Measurements from ENCODE around the gene IL4R. TPM values are rescaled to one million over a fixed set of nuclear protein-coding genes. Genes with fewer than 3 reads are reported as not detected.

IL4R gene
- 30.9 and 66.1 TPM in 2 replicates for total RNA-seq
- 38.1 and 69.1 TPM in 2 replicates for polyA plus RNA-seq

DNA sequence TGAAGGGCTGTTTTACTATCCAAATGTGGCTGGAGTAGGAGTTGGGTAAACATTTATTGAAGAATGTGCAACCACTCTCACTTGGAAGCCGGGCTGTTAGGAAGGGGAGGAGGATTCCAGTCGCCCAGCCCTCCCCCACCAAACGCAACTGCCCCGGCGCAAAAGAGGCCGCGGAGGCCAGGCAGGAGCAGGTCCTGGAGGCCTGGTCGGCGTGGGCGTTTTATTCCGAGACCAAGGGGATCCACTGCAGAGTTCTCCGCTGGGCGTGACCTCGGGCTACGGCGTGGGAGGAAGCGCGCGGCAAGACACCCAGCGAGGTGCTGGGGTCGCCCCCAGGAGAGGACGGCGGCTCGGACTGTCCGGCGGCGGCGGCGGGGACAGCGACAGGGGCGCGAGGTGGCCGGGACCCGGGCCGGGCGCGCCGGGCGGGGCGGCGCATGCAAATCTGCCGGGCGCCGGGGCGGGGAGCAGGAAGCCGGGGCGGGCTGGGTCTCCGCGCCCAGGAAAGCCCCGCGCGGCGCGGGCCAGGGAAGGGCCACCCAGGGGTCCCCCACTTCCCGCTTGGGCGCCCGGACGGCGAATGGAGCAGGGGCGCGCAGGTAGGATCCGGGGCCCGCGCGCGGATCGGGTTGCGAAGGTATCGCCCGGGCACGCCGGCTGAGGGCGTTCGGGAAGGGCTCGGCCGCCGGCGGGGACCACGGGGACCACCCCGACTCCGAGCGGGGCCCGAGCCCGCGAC is at the start of gene IL4R:
Gene IL4R (plus strand): TSS at position 553 of the 739 bp plus-strand sequence. CDS start 26,230 bp downstream, outside the sequence.
- peak; percentile 76 to 95 for DNase-seq (ENCODE audit: low read depth in 1 of 2, low spot score in 1 of 2)
- Histone ChIP-seq H3K4me1 (ENCODE audit: low read depth) (peaks cover 7% of the 10 kb centered on the region), H3K9me3 (ENCODE audit: low read depth) (no peaks in the 10 kb centered on the region), H3K27ac (peak within 1 kb of the TSS; percentile 63), H3K4me3 (peak within 1 kb of the TSS; percentile 86), H3K36me3 (no peaks in the 10 kb centered on the region), H3K27me3 (no peaks in the 10 kb centered on the region)
- TF ChIP-seq, protein P1, sequence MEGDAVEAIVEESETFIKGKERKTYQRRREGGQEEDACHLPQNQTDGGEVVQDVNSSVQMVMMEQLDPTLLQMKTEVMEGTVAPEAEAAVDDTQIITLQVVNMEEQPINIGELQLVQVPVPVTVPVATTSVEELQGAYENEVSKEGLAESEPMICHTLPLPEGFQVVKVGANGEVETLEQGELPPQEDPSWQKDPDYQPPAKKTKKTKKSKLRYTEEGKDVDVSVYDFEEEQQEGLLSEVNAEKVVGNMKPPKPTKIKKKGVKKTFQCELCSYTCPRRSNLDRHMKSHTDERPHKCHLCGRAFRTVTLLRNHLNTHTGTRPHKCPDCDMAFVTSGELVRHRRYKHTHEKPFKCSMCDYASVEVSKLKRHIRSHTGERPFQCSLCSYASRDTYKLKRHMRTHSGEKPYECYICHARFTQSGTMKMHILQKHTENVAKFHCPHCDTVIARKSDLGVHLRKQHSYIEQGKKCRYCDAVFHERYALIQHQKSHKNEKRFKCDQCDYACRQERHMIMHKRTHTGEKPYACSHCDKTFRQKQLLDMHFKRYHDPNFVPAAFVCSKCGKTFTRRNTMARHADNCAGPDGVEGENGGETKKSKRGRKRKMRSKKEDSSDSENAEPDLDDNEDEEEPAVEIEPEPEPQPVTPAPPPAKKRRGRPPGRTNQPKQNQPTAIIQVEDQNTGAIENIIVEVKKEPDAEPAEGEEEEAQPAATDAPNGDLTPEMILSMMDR (IDR thresholded peaks at IDR 0.05; ENCODE audit: low read depth, low read length) = no peak

DNA sequence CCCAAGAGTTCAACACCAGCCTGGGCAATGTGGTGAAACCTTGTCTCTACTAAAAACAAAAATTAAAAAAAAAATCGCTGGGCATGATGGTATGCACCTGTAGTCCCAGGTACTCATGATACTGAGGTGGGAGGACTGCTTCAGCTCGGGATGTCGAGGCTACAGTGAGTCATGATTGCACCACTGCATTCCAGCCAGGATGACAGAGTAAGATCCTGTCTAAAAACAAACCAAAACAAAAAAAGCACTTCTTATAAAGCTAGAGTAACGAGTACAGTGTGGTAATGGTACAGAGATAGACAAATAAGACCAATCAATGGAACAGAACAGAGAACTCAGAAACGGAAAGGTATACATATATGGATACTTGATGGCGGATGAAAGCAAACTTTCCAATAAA is 49.6 kb upstream of the IL4R start:
- no peak overlapping the region for H3K27ac ChIP-seq
- no peak overlapping the region for H3K4me3 ChIP-seq
- peak in 1 of 2 donors; percentile 79 for DNase-seq (ENCODE audit: low read depth in 1 of 2, low spot score in 1 of 2)
- H3K4me1 ChIP-seq (ENCODE audit: low read depth) = no peaks in the 10 kb centered on the region
- H3K9me3 ChIP-seq (ENCODE audit: low read depth) = no peaks in the 10 kb centered on the region
- H3K36me3 ChIP-seq = no peaks in the 10 kb centered on the region
- TF ChIP-seq, protein P1 (IDR thresholded peaks at IDR 0.05; ENCODE audit: low read depth, low read length) = no peak
- no peaks in the 10 kb centered on the region for H3K27me3 ChIP-seq

DNA sequence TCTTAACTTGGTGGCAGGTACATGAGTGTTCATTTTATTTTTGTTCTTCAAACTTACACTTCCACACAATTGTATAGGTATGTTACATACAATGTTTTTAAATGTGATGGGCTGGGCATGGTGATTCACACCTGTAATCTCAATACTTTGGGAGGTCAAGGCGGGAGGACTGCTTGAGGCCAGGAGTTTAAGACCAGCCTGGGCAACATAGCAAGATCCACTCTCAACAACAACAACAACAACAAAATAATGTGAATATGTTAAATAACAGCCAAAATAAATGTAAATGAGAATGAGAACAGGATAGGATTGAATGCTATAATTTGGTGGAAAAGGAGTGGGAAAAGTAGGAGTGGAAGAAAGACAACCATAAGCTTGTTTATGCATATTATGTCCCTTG is 47.8 kb upstream of the IL4R start:
- DNase-seq (ENCODE audit: low read depth in 1 of 2, low spot score in 1 of 2) = no peak
- no peaks in the 10 kb centered on the region for H3K9me3 ChIP-seq (ENCODE audit: low read depth)
- H3K4me1 ChIP-seq (ENCODE audit: low read depth) = no peaks in the 10 kb centered on the region
- no peak overlapping the region for H3K27ac ChIP-seq
- no peaks in the 10 kb centered on the region for H3K27me3 ChIP-seq
- no peak overlapping the region for H3K4me3 ChIP-seq
- no peaks in the 10 kb centered on the region for H3K36me3 ChIP-seq
- TF ChIP-seq, protein P1 (IDR thresholded peaks at IDR 0.05; ENCODE audit: low read depth, low read length) = no peak

DNA sequence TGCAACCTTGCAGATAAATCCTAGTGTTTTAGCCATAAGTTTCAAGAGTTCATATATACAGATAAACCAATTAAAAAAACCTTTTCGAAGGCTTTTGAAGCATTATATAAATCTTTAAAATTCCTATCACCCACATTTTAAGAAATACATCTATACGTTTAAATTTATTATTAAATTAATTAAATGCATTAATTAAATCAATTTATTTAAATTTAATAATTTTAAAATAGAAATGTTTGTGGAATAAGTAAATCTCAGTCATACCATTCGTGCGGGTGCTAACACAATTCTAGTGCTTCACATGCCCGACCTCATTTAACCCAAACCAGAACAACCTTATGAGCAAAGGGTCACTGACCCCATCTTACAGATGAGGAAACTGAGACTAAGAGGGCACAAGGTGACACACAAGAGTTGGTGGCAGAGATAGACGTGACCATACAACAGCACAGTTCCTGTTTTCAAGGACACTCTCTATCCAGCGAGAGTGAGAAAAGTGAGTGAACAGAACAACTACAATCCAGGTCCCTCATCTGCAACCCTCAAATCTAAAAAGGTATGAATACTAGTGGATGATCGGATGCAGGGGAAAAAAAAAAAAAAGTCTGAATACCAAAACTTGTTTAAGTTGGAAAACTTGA is 46.6 kb upstream of the IL4R start:
- no peaks in the 10 kb centered on the region for H3K9me3 ChIP-seq (ENCODE audit: low read depth)
- H3K4me3 ChIP-seq = no peak overlapping the region

DNA sequence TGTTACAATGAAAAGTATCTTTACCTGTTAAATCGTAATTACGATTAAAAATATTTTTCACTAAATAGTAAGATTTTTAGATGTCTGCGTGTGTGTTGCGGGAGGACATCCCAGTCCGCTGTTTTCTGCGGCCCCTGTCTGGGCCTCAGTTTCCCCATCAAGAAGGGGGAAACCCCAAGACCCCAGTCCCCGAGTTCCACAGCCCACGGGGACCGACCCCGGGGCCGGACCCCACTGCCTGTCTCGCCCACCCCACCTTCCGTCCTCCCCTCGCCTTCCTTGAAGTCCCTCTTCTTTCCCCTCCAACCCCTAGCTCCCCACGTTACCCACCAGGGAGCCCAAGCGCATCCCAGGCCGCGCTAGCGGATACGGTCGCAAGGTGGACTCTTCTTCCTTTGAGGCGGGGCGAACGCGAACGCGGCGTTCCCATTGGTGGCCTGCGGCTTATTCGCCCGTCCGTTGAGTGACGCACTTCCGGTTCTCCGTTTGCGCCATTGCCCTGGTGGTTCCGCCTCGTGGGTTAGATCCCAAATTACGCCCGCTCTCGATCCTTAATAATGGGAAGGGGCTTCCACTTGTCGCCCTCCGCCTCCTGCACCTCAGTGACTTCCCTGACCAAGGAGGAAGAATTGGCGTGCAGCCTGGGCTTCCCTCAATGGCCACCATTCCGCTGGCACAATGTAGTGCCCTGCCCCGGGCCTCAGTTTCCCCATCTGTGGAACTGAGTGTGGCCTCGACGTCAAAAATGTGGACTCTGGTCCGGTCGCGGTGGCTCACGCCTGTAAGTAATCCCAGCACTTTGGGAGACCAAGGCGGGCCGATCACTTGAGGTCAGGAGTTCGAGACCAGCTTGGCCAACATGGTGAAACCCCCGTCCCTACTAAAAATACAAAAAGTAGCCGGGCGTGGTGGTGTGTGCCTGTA is 45.1 kb upstream of the IL4R start, which contains the start of gene NSMCE1:
Gene NSMCE1 (minus strand): TSS at position 397 of the 924 bp plus-strand sequence. CDS start 11,202 bp downstream, outside the sequence.
- H3K4me1 ChIP-seq (ENCODE audit: low read depth) = no peaks in the 10 kb centered on the region
- H3K27me3 ChIP-seq = no peaks in the 10 kb centered on the region
- no peak within 1 kb of the TSS for H3K27ac ChIP-seq
- H3K4me3 ChIP-seq = peak within 1 kb of the TSS; percentile 54
- TF ChIP-seq, protein P1 (IDR thresholded peaks at IDR 0.05; ENCODE audit: low read depth, low read length) = no peak
- DNase-seq (ENCODE audit: low read depth in 1 of 2, low spot score in 1 of 2) = peak; percentile 92 to 97
- no peaks in the 10 kb centered on the region for H3K36me3 ChIP-seq
- H3K9me3 ChIP-seq (ENCODE audit: low read depth) = no peaks in the 10 kb centered on the region

More for the DNA sequence above, 46.6 kb upstream of the IL4R start:
- Histone ChIP-seq H3K27me3 (no peaks in the 10 kb centered on the region), H3K27ac (no peak overlapping the region), H3K4me1 (ENCODE audit: low read depth) (no peaks in the 10 kb centered on the region), H3K36me3 (no peaks in the 10 kb centered on the region)
- TF ChIP-seq, protein P1 (IDR thresholded peaks at IDR 0.05; ENCODE audit: low read depth, low read length) = no peak
- no peak for DNase-seq (ENCODE audit: low read depth in 1 of 2, low spot score in 1 of 2)
